ENCODE measurements around the gene SMTN.
"Not testable (repeated sequence)": the region's sequence is repeated elsewhere in the genome, so short reads cannot be mapped to it uniquely, and the experiment has no call there.

SMTN gene

GRCh38 chr22:31068970-31069369 is 12.1 kb upstream of the SMTN start:
- Histone ChIP-seq H3K27ac (replicated peaks) (no peak overlapping the region), H3K4me3 (replicated peaks; ENCODE audit: insufficient read depth, low read length) (no peak overlapping the region), H3K27me3 (ENCODE audit: insufficient read depth, poor library complexity, severe bottlenecking) (no peaks in the 10 kb centered on the region)
- no peak for DNase-seq (ENCODE audit: low read depth in 1 of 2, low spot score in 1 of 2)
- no peak for TF ChIP-seq GABPA (IDR thresholded peaks at IDR 0.05; ENCODE audit: low read depth)
- TF ChIP-seq REST (IDR thresholded peaks at IDR 0.05; ENCODE audit: insufficient replicate concordance, low read depth), result no peak
- TF ChIP-seq SPI1 (IDR thresholded peaks at IDR 0.05; ENCODE audit: borderline replicate concordance, low read depth), result no peak
- no peak for TF ChIP-seq CTCF (IDR thresholded peaks at IDR 0.05; ENCODE audit: insufficient read depth, low read length)
- TF ChIP-seq POLR2AphosphoS5 (IDR thresholded peaks at IDR 0.05; ENCODE audit: low read depth), result no peak

GRCh38 chr22:31069691-31070314 is 11.3 kb upstream of the SMTN start:
- DNase-seq (ENCODE audit: low read depth in 1 of 2, low spot score in 1 of 2); H3K27me3 ChIP-seq (ENCODE audit: insufficient read depth, poor library complexity, severe bottlenecking); H3K27ac ChIP-seq (replicated peaks); H3K4me3 ChIP-seq (replicated peaks; ENCODE audit: insufficient read depth, low read length): not testable (repeated sequence)

- H3K27me3 ChIP-seq (ENCODE audit: insufficient read depth, poor library complexity, severe bottlenecking); DNase-seq (ENCODE audit: low read depth in 1 of 2, low spot score in 1 of 2); H3K27ac ChIP-seq (replicated peaks); H3K4me3 ChIP-seq (replicated peaks; ENCODE audit: insufficient read depth, low read length): not testable (repeated sequence)
These were observed 8.0 kb upstream of the SMTN start for GRCh38 chr22:31073125-31073524.

- not testable (repeated sequence) for H3K27me3 ChIP-seq (ENCODE audit: insufficient read depth, poor library complexity, severe bottlenecking); H3K27ac ChIP-seq (replicated peaks); DNase-seq (ENCODE audit: low read depth in 1 of 2, low spot score in 1 of 2); H3K4me3 ChIP-seq (replicated peaks; ENCODE audit: insufficient read depth, low read length)
These were observed 7.5 kb upstream of the SMTN start for GRCh38 chr22:31073545-31074145.

- no peak for DNase-seq (ENCODE audit: low read depth in 1 of 2, low spot score in 1 of 2)
- Histone ChIP-seq H3K4me3 (replicated peaks; ENCODE audit: insufficient read depth, low read length) (no peak overlapping the region), H3K27ac (replicated peaks) (no peak overlapping the region), H3K27me3 (ENCODE audit: insufficient read depth, poor library complexity, severe bottlenecking) (no peaks in the 10 kb centered on the region)
- TF ChIP-seq REST (IDR thresholded peaks at IDR 0.05; ENCODE audit: insufficient replicate concordance, low read depth) (no peak), SPI1 (IDR thresholded peaks at IDR 0.05; ENCODE audit: borderline replicate concordance, low read depth) (no peak), GABPA (IDR thresholded peaks at IDR 0.05; ENCODE audit: low read depth) (no peak), CTCF (IDR thresholded peaks at IDR 0.05; ENCODE audit: insufficient read depth, low read length) (no peak), POLR2AphosphoS5 (IDR thresholded peaks at IDR 0.05; ENCODE audit: low read depth) (no peak)
These were observed 5.2 kb upstream of the SMTN start for GRCh38 chr22:31075961-31076360.

Measured in HL-60 (cell line).